ENCODE measurements around the gene ULK4. TPM values are rescaled to one million over a fixed set of nuclear protein-coding genes. Genes with fewer than 3 reads are reported as not detected.

Gene ULK4
- total and polyA plus RNA-seq, 2 of the 4 experiments (the other 2 are of a cell fraction): 2.7 to 5.0 TPM

GRCh38 chr3:41601404-41601987 is 360.4 kb downstream of the ULK4 start:
- no peak overlapping the region for H3K4me3 ChIP-seq (ENCODE audit: insufficient read depth, low read depth, low read length)
- ChIA-PET CTCF (interaction anchor here (0.7 kb wide), 1 partner anchor 18 kb away, joined by 3 read pairs; no protein-coding TSS in a partner anchor), POLR2A (ENCODE audit: unreplicated experiment) (no interaction called here)
- dilution Hi-C loops (cut with HindIII; ENCODE audit: low sequenced_read_pairs, unreplicated experiment): no loop called here
- no peak overlapping the region for H2AFZ ChIP-seq (replicated peaks; ENCODE audit: low read length, poor library complexity)
- H3K36me3 ChIP-seq (ENCODE audit: control insufficient read depth, insufficient read depth, low read length): no peaks in the 10 kb centered on the region
- in situ Hi-C loops (cut with MboI; ENCODE audit: low sequenced_read_pairs): no loop called here
- ATAC-seq (ENCODE audit: low read depth) (no peak), DNase-seq (no peak)
- H2AK5ac ChIP-seq (ENCODE audit: low read depth, low read length): no peak overlapping the region
- H3K4me1 ChIP-seq (ENCODE audit: control insufficient read depth, insufficient read depth, low read length): no peaks in the 10 kb centered on the region
- no peak overlapping the region for H3K18ac ChIP-seq (ENCODE audit: low read depth, low read length)
- intact Hi-C loops (cut with micrococcal nuclease): no loop called here
- no peak overlapping the region for H3K4ac ChIP-seq (ENCODE audit: low read depth, low read length)
- no peak overlapping the region for H2BK5ac ChIP-seq (ENCODE audit: low read depth, low read length, poor library complexity, severe bottlenecking)
- no peaks in the 10 kb centered on the region for H4K20me1 ChIP-seq (ENCODE audit: insufficient read depth, low read length)
- no peak overlapping the region for H2BK120ac ChIP-seq (ENCODE audit: low read depth, low read length)
- H2BK20ac ChIP-seq (ENCODE audit: low read depth, low read length): no peak overlapping the region
- no peak overlapping the region for H3K27ac ChIP-seq (ENCODE audit: insufficient read depth, low read length)
- H3K4me2 ChIP-seq (ENCODE audit: low read depth, low read length): no peak overlapping the region
- H4K5ac ChIP-seq (ENCODE audit: low read depth, low read length): no peak overlapping the region
- H2AK9ac ChIP-seq (replicated peaks; ENCODE audit: low read depth, low read length, poor library complexity): no peak overlapping the region
- H4K8ac ChIP-seq (ENCODE audit: low read depth in 2 of 2, low read length in 2 of 2): no peak overlapping the region
- no peak overlapping the region for H3K9ac ChIP-seq (ENCODE audit: low read depth, low read length)
- H3K56ac ChIP-seq (ENCODE audit: extremely low read depth, insufficient read depth, low read length): no peak overlapping the region
- WGBS, 2 experiments (ENCODE audit: extremely low coverage in 2 of 2, insufficient read length in 1 of 2): no CpG with 5 or more reads among the region's 1 CpG
- no peaks in the 10 kb centered on the region for H3K27me3 ChIP-seq (ENCODE audit: control insufficient read depth, insufficient read depth, low read length)
- H2BK15ac ChIP-seq (ENCODE audit: low read depth, low read length): no peak overlapping the region
- H3K9me3 ChIP-seq (ENCODE audit: control insufficient read depth, insufficient read depth, low read length): no peaks in the 10 kb centered on the region
- H3K23ac ChIP-seq (ENCODE audit: low read depth, low read length): no peak overlapping the region
- H3K14ac ChIP-seq (replicated peaks; ENCODE audit: low read depth, low read length): no peak overlapping the region
- H3K79me1 ChIP-seq (ENCODE audit: low read depth in 1 of 2, low read length in 2 of 2): no peaks in the 10 kb centered on the region
- H3K9me1 ChIP-seq (ENCODE audit: insufficient read depth, low read length): no peaks in the 10 kb centered on the region
- BruUV-seq (replicated peaks): no TSS peak
- TF ChIP-seq SMC3 (IDR thresholded peaks at IDR 0.05; ENCODE audit: low read depth, low read length) (no peak), POLR2A (IDR thresholded peaks at IDR 0.05; ENCODE audit: low read depth, low read length) (no peak), BHLHE40 (IDR thresholded peaks at IDR 0.05; ENCODE audit: low read depth, low read length) (no peak), MXI1 (IDR thresholded peaks at IDR 0.05; ENCODE audit: borderline replicate concordance, low read depth, low read length) (no peak), FOS (IDR thresholded peaks at IDR 0.05; ENCODE audit: low read depth, low read length) (no peak), RFX5 (IDR thresholded peaks at IDR 0.05; ENCODE audit: low read depth, low read length) (no peak), RAD21 (IDR thresholded peaks at IDR 0.05; ENCODE audit: low read length) (no peak), CTCF (conservative IDR thresholded peaks at IDR 0.05; ENCODE audit: low read depth, low read length) (no peak), MAFK (IDR thresholded peaks at IDR 0.05; ENCODE audit: low read depth, low read length) (no peak), MAZ (IDR thresholded peaks at IDR 0.05; ENCODE audit: borderline replicate concordance, low read depth, low read length) (no peak), USF2 (IDR thresholded peaks at IDR 0.05; ENCODE audit: low read depth, low read length) (no peak), ELK1 (IDR thresholded peaks at IDR 0.05; ENCODE audit: borderline replicate concordance, low read depth, low read length) (no peak)
- no peak overlapping the region for H4K91ac ChIP-seq (ENCODE audit: insufficient read depth, low read depth, low read length)
